PC-3 (cell line): ENCODE results near the gene TP53BP1. TPM values are rescaled to one million over a fixed set of nuclear protein-coding genes. Genes with fewer than 3 reads are reported as not detected.

Experiments
- ATAC-seq: fragments of 200-7000 bp; cut with Tn5 transposase; 2 replicates; pipeline ENCODE4 v1.9.1; 2020; ENCODE audit warnings: mild to moderate bottlenecking, moderate library complexity
- BruUV-seq: library from RNA; stranded (reverse); fragments of 400-500 nt; replicated peaks from 2 replicates; lab custom pipeline; 2021; lab: Mats Ljungman, UMichigan
- CTCF ChIA-PET: fragments of 300-600 bp; sonication (Branson Sonifier 250); formaldehyde crosslinking; loops from one replicate; lab custom pipeline; 2022; ENCODE audit warnings: antibody characterized with exemption; lab: Charles Lee
- POLR2A ChIA-PET: fragments of 300-600 bp; sonication (Branson Sonifier 250); formaldehyde crosslinking; loops from one replicate; lab custom pipeline; 2022; ENCODE audit warnings: antibody characterized with exemption; ENCODE audit not compliant: unreplicated experiment; lab: Charles Lee
- DNase-seq: peaks from one replicate; pipeline ENCODE4 v3.0.0-alpha.2; 2015
- H2AFZ ChIP-seq: fragments of 300-600 bp; sonication (generic); 2 replicates; pipeline ENCODE4 v1.6.0; 2016; ENCODE audit warnings: antibody characterized with exemption, low read length
- H3F3A ChIP-seq: fragments of 300-600 bp; sonication (generic); one replicate; pipeline ENCODE4 v1.6.0; 2017; ENCODE audit warnings: antibody characterized with exemption, low read length, control low read depth, mild to moderate bottlenecking; ENCODE audit not compliant: unreplicated experiment
- H3K27ac ChIP-seq: fragments of 300-600 bp; sonication (generic); 2 replicates; pipeline ENCODE4 v1.5.1; 2016; ENCODE audit warnings: mild to moderate bottlenecking, low read length
- H3K27me3 ChIP-seq: fragments of 300-600 bp; sonication (generic); 2 replicates; pipeline ENCODE4 v1.6.1; 2016; ENCODE audit warnings: low read length, mixed read lengths
- H3K36me3 ChIP-seq: fragments of 300-600 bp; sonication (generic); 2 replicates; pipeline ENCODE4 v1.6.1; 2016; ENCODE audit warnings: low read depth, mixed run types, low read length, mixed read lengths
- H3K4me1 ChIP-seq: fragments of 300-600 bp; sonication (generic); 2 replicates; pipeline ENCODE4 v1.5.1; 2016; ENCODE audit warnings: low read length; ENCODE audit not compliant: insufficient read depth
- H3K4me2 ChIP-seq: fragments of 300-600 bp; sonication (generic); 2 replicates; pipeline ENCODE4 v1.6.0; 2016; ENCODE audit warnings: low read length
- H3K4me3 ChIP-seq: fragments of 300-600 bp; sonication (generic); 2 replicates; pipeline ENCODE4 v1.5.1; 2016; ENCODE audit warnings: mild to moderate bottlenecking, low read length, mixed read lengths
- H3K79me2 ChIP-seq: fragments of 300-600 bp; sonication (generic); 2 replicates; pipeline ENCODE4 v1.6.1; 2017; ENCODE audit warnings: low read length, mixed read lengths
- H3K9ac ChIP-seq: fragments of 300-600 bp; sonication (generic); 2 replicates; pipeline ENCODE4 v1.6.0; 2016; ENCODE audit warnings: mild to moderate bottlenecking, low read length
- H3K9me2 ChIP-seq: fragments of 300-600 bp; sonication (generic); replicated peaks from 2 replicates; pipeline ENCODE4 v1.6.1; 2016; ENCODE audit warnings: mixed run types, low read length, mixed read lengths
- H3K9me3 ChIP-seq: fragments of 300-600 bp; sonication (generic); 2 replicates; pipeline ENCODE4 v1.6.1; 2016; ENCODE audit warnings: low read length, mixed read lengths
- H4K20me1 ChIP-seq: fragments of 300-600 bp; sonication (generic); 2 replicates; pipeline ENCODE4 v1.6.1; 2016; ENCODE audit warnings: low read length, mixed read lengths
- CTCF ChIP-seq: fragments of 300-600 bp; sonication (generic); conservative IDR thresholded peaks from 2 replicates; pipeline ENCODE4 v1.5.1; 2017; ENCODE audit warnings: antibody characterized with exemption, low read depth, mild to moderate bottlenecking, low read length
- EZH2 ChIP-seq: fragments of 300-600 bp; sonication (generic); IDR thresholded peaks from one replicate; pipeline ENCODE4 v1.6.1; 2017; ENCODE audit warnings: antibody characterized with exemption, mild to moderate bottlenecking, low read length; ENCODE audit not compliant: unreplicated experiment
- EZH2phosphoT487 ChIP-seq: fragments of 300-600 bp; sonication (generic); IDR thresholded peaks from 2 replicates; pipeline ENCODE4 v1.6.1; 2018; ENCODE audit warnings: mild to moderate bottlenecking, antibody characterized with exemption, low read length, borderline replicate concordance
- intact Hi-C: fragments of 100-400 bp; cut with micrococcal nuclease; formaldehyde crosslinking; loops from 2 replicates; pipeline ENCODE4 v1.9.0; 2023
- total RNA-seq: library from RNA; depleted of rRNA; stranded (reverse); fragments of >200 nt; gene quantifications from 2 replicates; pipeline ENCODE4 v1.2.3, GENCODE V29; 2014

TP53BP1 gene
- total RNA-seq, 1 experiment from 2014 or later = 55.7 TPM

GRCh38 chr15:43526261-43526930, 33.4 kb upstream of the TP53BP1 start:
- Histone ChIP-seq H4K20me1 (no peaks in the 10 kb centered on the region), H3K36me3 (no peaks in the 10 kb centered on the region), H3K4me3 (no peak overlapping the region), H3K4me1 (no peaks in the 10 kb centered on the region), H3K27me3 (no peaks in the 10 kb centered on the region), H3K9ac (no peak overlapping the region), H3K27ac (no peak overlapping the region), H3K9me3 (no peaks in the 10 kb centered on the region), H2AFZ (no peak overlapping the region), H3K79me2 (no peaks in the 10 kb centered on the region), H3K9me2 (no peaks in the 10 kb centered on the region), H3K4me2 (no peak overlapping the region), H3F3A (no peaks in the 10 kb centered on the region)
- no peak for ATAC-seq
- BruUV-seq = no TSS peak
- ChIA-PET CTCF (no interaction called here), POLR2A (interaction anchor here (0.5 kb wide), 1 partner anchor 136 kb away, joined by 4 read pairs; no protein-coding TSS in a partner anchor)
- TF ChIP-seq EZH2 (no peak), EZH2phosphoT487 (no peak), CTCF (no peak)
- intact Hi-C loops = no loop called here
- no peak for DNase-seq

GRCh38 chr15:43525131-43525530, 32.2 kb upstream of the TP53BP1 start:
- ATAC-seq (no peak; the same call in 1 of the 2 replicates), DNase-seq (no peak)
- Histone ChIP-seq H2AFZ (no peak overlapping the region), H3K79me2 (no peaks in the 10 kb centered on the region), H3K4me3 (no peak overlapping the region), H3F3A (no peaks in the 10 kb centered on the region), H4K20me1 (no peaks in the 10 kb centered on the region), H3K9me2 (no peaks in the 10 kb centered on the region), H3K27me3 (no peaks in the 10 kb centered on the region), H3K27ac (no peak overlapping the region), H3K4me2 (no peak overlapping the region), H3K36me3 (no peaks in the 10 kb centered on the region), H3K9me3 (no peaks in the 10 kb centered on the region), H3K9ac (no peak overlapping the region), H3K4me1 (no peaks in the 10 kb centered on the region)
- intact Hi-C loops = no loop called here
- ChIA-PET CTCF (no interaction called here), POLR2A (no interaction called here)
- no peak for TF ChIP-seq EZH2
- no peak for TF ChIP-seq EZH2phosphoT487
- TF ChIP-seq CTCF = no peak
- no TSS peak for BruUV-seq

- H3K27me3 ChIP-seq = no peaks in the 10 kb centered on the region
- intact Hi-C loops = no loop called here
- H3K4me3 ChIP-seq = no peak overlapping the region
- DNase-seq (no peak), ATAC-seq (no peak)
- H3K9me2 ChIP-seq = no peaks in the 10 kb centered on the region
- H3K9me3 ChIP-seq = no peaks in the 10 kb centered on the region
- H3K4me1 ChIP-seq = no peaks in the 10 kb centered on the region
- POLR2A ChIA-PET = no interaction called here
- H4K20me1 ChIP-seq = no peaks in the 10 kb centered on the region
- H3K27ac ChIP-seq = no peak overlapping the region
- no TSS peak for BruUV-seq
- no peaks in the 10 kb centered on the region for H3K79me2 ChIP-seq
- CTCF ChIA-PET = no interaction called here
- H2AFZ ChIP-seq = no peak overlapping the region
- no peaks in the 10 kb centered on the region for H3F3A ChIP-seq
- no peak overlapping the region for H3K9ac ChIP-seq
- no peaks in the 10 kb centered on the region for H3K36me3 ChIP-seq
- no peak overlapping the region for H3K4me2 ChIP-seq
- TF ChIP-seq EZH2phosphoT487 (no peak), EZH2 (no peak), CTCF (no peak)
Measured at GRCh38 chr15:43524254-43524845, 31.4 kb upstream of the TP53BP1 start.
